ENCODE measurements around the gene CACNA1D.

CACNA1D gene

DNA sequence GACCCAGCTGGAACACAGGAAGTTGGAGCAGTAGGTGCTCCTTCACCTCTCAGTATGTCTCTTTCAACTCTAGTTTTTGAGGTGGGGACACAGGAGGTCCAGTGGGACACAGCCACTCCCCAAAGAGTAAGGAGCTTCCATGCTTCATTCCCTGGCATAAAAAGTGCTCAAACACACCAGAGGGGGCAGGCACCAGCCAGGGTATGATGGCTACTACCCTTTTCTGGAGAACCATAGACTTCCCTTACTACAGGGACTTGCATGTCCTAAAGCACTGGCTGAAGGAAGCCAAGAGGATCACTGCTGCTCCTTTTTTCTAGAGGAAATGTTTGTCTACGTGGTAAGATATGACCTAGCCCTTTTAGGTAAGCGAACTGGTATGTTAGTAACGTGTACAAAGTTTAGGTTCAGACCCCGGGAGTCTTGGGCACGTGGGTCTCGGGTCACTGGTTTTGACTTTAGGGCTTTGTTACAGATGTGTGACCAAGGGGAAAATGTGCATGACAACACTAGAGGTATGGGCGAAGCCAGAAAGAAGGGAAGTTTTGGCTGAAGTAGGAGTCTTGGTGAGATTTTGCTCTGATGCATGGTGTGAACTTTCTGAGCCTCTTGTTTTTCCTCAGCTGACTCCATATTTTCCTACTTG, 363.8 kb downstream of the CACNA1D start:
- no peak for DNase-seq (ENCODE audit: insufficient read length, low spot score)
- no peak for FAIRE-seq

DNA sequence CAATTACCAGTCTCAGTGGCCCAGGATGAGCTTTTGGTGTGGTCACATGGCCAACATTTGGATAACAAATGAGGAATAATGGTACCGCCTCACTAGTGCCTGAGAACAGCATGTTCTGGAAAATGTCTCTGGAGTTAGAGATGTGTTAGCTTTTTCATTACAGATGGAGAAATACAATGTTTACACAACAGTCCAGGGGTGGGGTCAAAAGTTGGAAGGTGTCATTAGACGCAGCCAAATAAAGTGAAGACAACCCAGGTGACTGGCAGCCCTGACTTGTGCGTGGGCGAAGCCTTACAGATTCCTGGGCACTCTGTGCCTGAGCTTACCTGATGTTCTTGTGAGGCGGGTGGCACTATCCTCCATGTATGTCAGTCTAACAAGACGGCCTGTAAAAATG, 364.8 kb downstream of the CACNA1D start:
- DNase-seq (ENCODE audit: insufficient read length, low spot score) (no peak), FAIRE-seq (no peak)

DNA sequence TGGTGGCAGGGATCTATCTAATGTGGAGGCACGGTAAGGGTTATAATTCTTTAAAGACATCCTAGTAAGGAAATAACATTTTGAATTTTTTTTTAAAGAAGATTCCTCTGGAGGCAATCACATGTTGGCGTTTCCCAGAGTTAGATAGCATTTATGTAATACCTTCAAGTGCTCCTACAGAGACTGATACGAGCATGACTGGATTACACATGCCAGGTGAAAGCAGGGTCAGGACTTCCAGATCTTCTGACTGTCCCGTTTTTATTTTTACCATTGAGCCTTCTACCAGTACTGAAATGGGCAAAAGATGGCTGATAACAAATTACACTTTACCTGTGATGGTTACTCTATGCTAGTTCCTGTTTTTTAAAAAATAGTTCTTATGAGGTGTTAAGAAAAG, 365.8 kb downstream of the CACNA1D start:
- DNase-seq (ENCODE audit: insufficient read length, low spot score) (no peak), FAIRE-seq (no peak)

DNA sequence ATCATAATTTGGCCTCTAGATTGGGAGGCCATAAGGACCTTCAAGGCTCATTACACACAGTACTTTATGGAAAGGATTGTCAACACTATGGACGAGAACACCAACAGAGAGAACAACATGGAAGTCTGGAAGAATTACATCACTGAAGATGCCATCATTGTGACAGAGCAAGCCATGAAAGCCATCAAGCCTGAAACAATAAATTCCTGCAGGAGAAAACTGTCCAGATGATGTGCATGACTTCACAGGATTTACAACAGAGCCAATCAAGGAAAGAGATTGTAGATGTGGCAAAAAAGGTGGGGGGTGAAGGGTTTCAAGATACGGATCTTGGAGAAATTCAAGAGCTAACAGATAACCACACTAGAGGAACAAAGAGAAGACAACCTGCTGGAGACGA, 367.8 kb downstream of the CACNA1D start:
- DNase-seq (ENCODE audit: insufficient read length, low spot score), result no peak
- FAIRE-seq, result no peak

DNA sequence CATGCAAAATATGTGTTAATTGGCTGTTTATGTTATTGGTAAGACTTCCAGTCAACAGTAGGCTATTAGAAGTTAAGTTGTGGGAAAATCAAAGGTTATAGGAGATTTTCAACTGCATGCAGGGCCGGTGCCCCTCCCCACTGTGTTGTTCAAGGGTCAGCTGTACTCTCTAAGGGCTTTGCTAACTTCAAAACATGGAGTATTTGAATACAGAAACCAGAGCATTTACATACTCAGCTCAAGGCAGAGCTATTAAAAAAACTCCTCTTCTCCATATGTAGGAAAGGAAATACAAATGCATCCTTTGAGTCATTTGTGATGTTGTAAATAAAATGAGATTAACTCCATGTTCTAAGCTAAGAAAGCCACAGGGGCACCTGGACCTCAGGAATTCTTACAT, 368.7 kb downstream of the CACNA1D start:
- DNase-seq (ENCODE audit: insufficient read length, low spot score), result no peak
- FAIRE-seq, result peak; percentile 63
